SH-SY5Y (cell line): ENCODE data around the gene HOXD12.

Experiments
- GATA2 ChIP-seq: IDR thresholded peaks from 2 replicates; pipeline ENCODE4 v1.6.1; 2011; ENCODE audit warnings: mild to moderate bottlenecking, low read depth, low read length
- GATA3 ChIP-seq: IDR thresholded peaks from 2 replicates; pipeline ENCODE4 v1.6.1; 2011; ENCODE audit warnings: low read depth, mild to moderate bottlenecking, low read length, moderate library complexity

GRCh38 chr2:176125772-176126054 is 26.1 kb downstream of the HOXD12 start:
- no peak for TF ChIP-seq GATA3
- no peak for TF ChIP-seq GATA2
